GM12878 (cell line): ENCODE measurements around the gene MN1. TPM values are rescaled to one million over a fixed set of nuclear protein-coding genes. Genes with fewer than 3 reads are reported as not detected.

Experiments
- ATAC-seq: fragments of 200-7000 bp; cut with Tn5 transposase; 3 replicates; pipeline ENCODE4 v1.9.1; 2020; ENCODE audit warnings: mild to moderate bottlenecking, moderate library complexity
- BruUV-seq: library from RNA; stranded (reverse); fragments of 400-500 nt; replicated peaks from 2 replicates; lab custom pipeline; 2021; lab: Mats Ljungman, UMichigan
- CTCF ChIA-PET: fragments of 300-600 bp; sonication (Branson Sonifier 250); formaldehyde crosslinking; extraction: SDS; loops from one replicate; lab custom pipeline; 2021; ENCODE audit warnings: inconsistent platforms; lab: Yijun Ruan, JAX
- POLR2A ChIA-PET: fragments of 350-600 bp; formaldehyde crosslinking; extraction: SDS; loops from one replicate; lab custom pipeline; 2021; ENCODE audit warnings: inconsistent platforms; lab: Charles Lee
- RAD21 ChIA-PET: fragments of 300-600 bp; sonication (Branson Sonifier 250); formaldehyde crosslinking; loops from one replicate; lab custom pipeline; 2023; ENCODE audit warnings: antibody characterized with exemption; ENCODE audit not compliant: unreplicated experiment; lab: Charles Lee
- SMC1A ChIA-PET: fragments of 300-600 bp; sonication (Branson Sonifier 250); formaldehyde crosslinking; loops from one replicate; lab custom pipeline; 2023; ENCODE audit not compliant: unreplicated experiment, uncharacterized antibody; lab: Charles Lee
- DNase-seq: peaks from one replicate; pipeline ENCODE4 v3.0.0-alpha.2; 2011; ENCODE audit warnings: low read depth, low spot score
- FAIRE-seq: peaks from 3 replicates; lab custom pipeline; 2011; peaks lifted over from hg19 to GRCh38; lab: Jason Lieb, UNC
- H2AFZ ChIP-seq: 2 replicates; pipeline ENCODE4 v1.6.0; 2011; ENCODE audit warnings: low read depth, low read length, control low read depth; ENCODE audit not compliant: control insufficient read depth
- H3K27ac ChIP-seq: 2 replicates; pipeline ENCODE4 v1.5.1; 2011; ENCODE audit warnings: control low read depth; ENCODE audit not compliant: control insufficient read depth, insufficient read depth
- H3K27me3 ChIP-seq, 2 experiments: replicated peaks in 1 of 2; 2 replicates each; pipeline versions ENCODE4 v1.6.0 to v1.6.1; 2011; ENCODE audit warnings: low read length in 1 of 2; ENCODE audit not compliant: control insufficient read depth in 2 of 2, insufficient read depth in 2 of 2
- H3K36me3 ChIP-seq, 2 experiments: 2 replicates each; pipeline ENCODE4 v1.5.1; 2011; ENCODE audit warnings: low read length in 1 of 2; ENCODE audit not compliant: control insufficient read depth in 2 of 2, insufficient read depth in 2 of 2
- H3K4me1 ChIP-seq: 2 replicates; pipeline ENCODE4 v1.6.1; 2011; ENCODE audit warnings: mild to moderate bottlenecking, low read length, moderate library complexity, mixed read lengths; ENCODE audit not compliant: control insufficient read depth, insufficient read depth
- H3K4me2 ChIP-seq: 2 replicates; pipeline ENCODE4 v1.6.0; 2011; ENCODE audit warnings: control low read depth; ENCODE audit not compliant: control insufficient read depth, insufficient read depth
- H3K4me3 ChIP-seq: fragments of 200-600 bp; sonication (generic); 2 replicates; pipeline ENCODE4 v1.5.1; 2016
- H3K79me2 ChIP-seq: 2 replicates; pipeline ENCODE4 v1.6.0; 2011; ENCODE audit warnings: low read length; ENCODE audit not compliant: control insufficient read depth, insufficient read depth
- H3K9ac ChIP-seq: 2 replicates; pipeline ENCODE4 v1.8.0; 2011; ENCODE audit warnings: low read length, control low read depth, mixed read lengths; ENCODE audit not compliant: control insufficient read depth, insufficient read depth
- H3K9me3 ChIP-seq: replicated peaks from 3 replicates; pipeline ENCODE4 v1.5.1; 2011; ENCODE audit warnings: mild to moderate bottlenecking, low read length; ENCODE audit not compliant: control insufficient read depth, insufficient read depth
- H4K20me1 ChIP-seq: 2 replicates; pipeline ENCODE4 v1.6.0; 2011; ENCODE audit not compliant: control insufficient read depth, insufficient read depth
- HSF1 ChIP-seq: fragments of 150-350 bp; IDR thresholded peaks from 2 replicates; pipeline ENCODE4 v1.6.1; 2014; ENCODE audit warnings: mild to moderate bottlenecking, low read depth, low read length
- IKZF2 ChIP-seq, 2 experiments: fragments of 450-650 bp; IDR thresholded peaks; 2 replicates each; pipeline ENCODE4 v1.6.1; 2017; ENCODE audit warnings: mild to moderate bottlenecking in 2 of 2, moderate library complexity in 2 of 2
- KAT2A ChIP-seq: conservative IDR thresholded peaks from 2 replicates; pipeline ENCODE4 v1.6.1; 2011; ENCODE audit warnings: low read depth, low read length; ENCODE audit not compliant: control insufficient read depth
- PAX8 ChIP-seq: fragments of 450-650 bp; IDR thresholded peaks from 2 replicates; pipeline ENCODE4 v1.6.1; 2017; ENCODE audit warnings: mild to moderate bottlenecking, moderate library complexity
- PBX3 ChIP-seq: IDR thresholded peaks from 2 replicates; pipeline ENCODE4 v1.6.1; 2011; ENCODE audit warnings: mild to moderate bottlenecking, low read depth, low read length, moderate library complexity; ENCODE audit not compliant: insufficient replicate concordance
- RUNX3 ChIP-seq: IDR thresholded peaks from 2 replicates; pipeline ENCODE4 v1.6.1; 2012; ENCODE audit warnings: low read length, inconsistent platforms
- SREBF1 ChIP-seq: IDR thresholded peaks from 2 replicates; pipeline ENCODE4 v1.6.1; 2012; ENCODE audit warnings: mild to moderate bottlenecking, low read length
- YY1 ChIP-seq: IDR thresholded peaks from 2 replicates; pipeline ENCODE4 v1.6.1; 2011; ENCODE audit warnings: low read depth, mild to moderate bottlenecking, low read length
- ZBTB11 ChIP-seq: fragments of 450-650 bp; formaldehyde crosslinking; IDR thresholded peaks from 2 replicates; pipeline ENCODE4 v1.5.0; 2022; ENCODE audit warnings: mild to moderate bottlenecking, missing genetic modification characterization
- ZBTB4 ChIP-seq: fragments of 450-650 bp; formaldehyde crosslinking; IDR thresholded peaks from 2 replicates; pipeline ENCODE4 v1.4.0; 2022; ENCODE audit warnings: mild to moderate bottlenecking, moderate library complexity
- WGBS: methylation state at CpG from one replicate; pipeline ENCODE4 v1.1.6; 2016; ENCODE audit warnings: low lambda C conversion rate; ENCODE audit not compliant: insufficient replicate concordance, insufficient coverage; ENCODE audit errors: missing lambda C conversion rate; 5-methylcytosine and 5-hydroxymethylcytosine counted together
- in situ Hi-C: fragments of 300-500 bp; cut with MboI; formaldehyde crosslinking; loops from 9 replicates; pipeline ENCODE4 v1.14.3; 2018; ENCODE audit warnings: mixed read lengths
- intact Hi-C: fragments of 100-400 bp; cut with micrococcal nuclease; formaldehyde crosslinking; loops from one replicate; pipeline ENCODE4 v1.14.2; 2022; ENCODE audit not compliant: unreplicated experiment
- polyA plus RNA-seq, 11 experiments: library from polyadenylated mRNA; depleted of rRNA in 4 of 11; unstranded in 6 of 11; stranded (reverse) in 5 of 11; fragments of >200 nt; fragmentation: Nextera tagmentation in 4 of 11; fragmentation: Illumina TruSeq in 1 of 11; extraction: Ambion mirVana in 4 of 11; extraction: Trizol in 1 of 11; gene quantifications; 1 replicate in 1 of 11; 2 replicates in 10 of 11; pipeline versions ENCODE4 v1.2.1 to v1.2.3, GENCODE V29; 2011 to 2016; ENCODE audit warnings: inconsistent platforms in 2 of 11, missing spikeins in 2 of 11, low read depth in 1 of 11
- total RNA-seq, 4 experiments: library from RNA; depleted of rRNA in 3 of 4; stranded (reverse); fragments of >200 nt in 3 of 4; fragmentation: Illumina TruSeq in 1 of 4; extraction: Trizol in 1 of 4; gene quantifications; 2 replicates each; pipeline versions ENCODE4 v1.2.1 to v1.2.3, GENCODE V29; 2013 to 2021

Gene MN1
- total and polyA plus RNA-seq, 10 of the 15 experiments (the other 5 are each of a cell fraction or from before 2014, with no cell fraction given) = under 0.01 to 0.24 (median 0.03) TPM; not detected in 3

GRCh38 chr22:27797520-27798391 is 3.8 kb downstream of the MN1 start (continued):
- TF ChIP-seq ZBTB4 (CRISPR knock-in tag) (no peak), SREBF1 (no peak)

- ATAC-seq (no peak), DNase-seq (no peak), FAIRE-seq (no peak)
- Histone ChIP-seq H3K4me3 (no peak overlapping the region), H3K79me2 (no peaks in the 10 kb centered on the region), H3K4me1 (no peaks in the 10 kb centered on the region), H3K9me3 (no peaks in the 10 kb centered on the region), H3K9ac (no peak overlapping the region), H3K27me3 (peaks cover 0 to 6% of the 10 kb centered on the region in 2 experiments; a peak in 2 of 4 replicates), H2AFZ (no peak overlapping the region), H3K36me3 (no peaks in the 10 kb centered on the region), H3K27ac (no peak overlapping the region), H4K20me1 (no peaks in the 10 kb centered on the region), H3K4me2 (no peak overlapping the region)
- intact Hi-C loops (no loop called here), in situ Hi-C loops (no loop called here)
- ChIA-PET RAD21 (no interaction called here), SMC1A (no interaction called here), POLR2A (no interaction called here), CTCF (no interaction called here)
- 79% methylated on average over 45 of the region's 55 CpGs for WGBS
- BruUV-seq = no TSS peak
- no peak for TF ChIP-seq PAX8
- TF ChIP-seq IKZF2 (IDR thresholded peaks at IDR 0.05) = no peak
- no peak for TF ChIP-seq KAT2A
- no peak for TF ChIP-seq YY1
- TF ChIP-seq HSF1 = no peak
- no peak for TF ChIP-seq ZBTB11 (CRISPR knock-in tag)
- TF ChIP-seq RUNX3 = no peak
- no peak for TF ChIP-seq PBX3
These were observed 4.6 kb downstream of the MN1 start for GRCh38 chr22:27796829-27797519.
